Ishikawa (cell line): Measurements from ENCODE around the gene CTF1.

ENCODE experiments used
- CEBPB ChIP-seq: IDR thresholded peaks from 2 replicates; pipeline ENCODE4 v1.6.1; 2012
- CREB1 ChIP-seq: IDR thresholded peaks from 2 replicates; pipeline ENCODE4 v1.6.1; 2012; ENCODE audit warnings: low read depth
- EGR1 ChIP-seq: IDR thresholded peaks from 2 replicates; pipeline ENCODE4 v1.6.1; 2012
- EP300 ChIP-seq: IDR thresholded peaks from 2 replicates; pipeline ENCODE4 v1.6.1; 2012; ENCODE audit warnings: borderline replicate concordance
- FOXM1 ChIP-seq: IDR thresholded peaks from 2 replicates; pipeline ENCODE4 v1.6.1; 2012; ENCODE audit warnings: low read depth, borderline replicate concordance
- NFIC ChIP-seq: IDR thresholded peaks from 2 replicates; pipeline ENCODE4 v1.6.1; 2012
- RAD21 ChIP-seq: IDR thresholded peaks from 2 replicates; pipeline ENCODE4 v1.6.1; 2012; ENCODE audit warnings: low read depth
- TAF1 ChIP-seq: IDR thresholded peaks from 2 replicates; pipeline ENCODE4 v1.6.1; 2012; ENCODE audit warnings: low read depth, mild to moderate bottlenecking
- TCF12 ChIP-seq: IDR thresholded peaks from 2 replicates; pipeline ENCODE4 v1.6.1; 2012; ENCODE audit warnings: low read depth
- TEAD4 ChIP-seq: IDR thresholded peaks from 2 replicates; pipeline ENCODE4 v1.6.1; 2012
- YY1 ChIP-seq: IDR thresholded peaks from 2 replicates; pipeline ENCODE4 v1.6.1; 2012; ENCODE audit warnings: low read depth
- TF ChIP-seq, protein P1 (sequence below): IDR thresholded peaks from 2 replicates; pipeline ENCODE4 v1.6.1; 2012; ENCODE audit warnings: low read depth, mild to moderate bottlenecking
- TF ChIP-seq, protein P2 (sequence below): IDR thresholded peaks from 2 replicates; pipeline ENCODE4 v1.6.1; 2012

DNA sequence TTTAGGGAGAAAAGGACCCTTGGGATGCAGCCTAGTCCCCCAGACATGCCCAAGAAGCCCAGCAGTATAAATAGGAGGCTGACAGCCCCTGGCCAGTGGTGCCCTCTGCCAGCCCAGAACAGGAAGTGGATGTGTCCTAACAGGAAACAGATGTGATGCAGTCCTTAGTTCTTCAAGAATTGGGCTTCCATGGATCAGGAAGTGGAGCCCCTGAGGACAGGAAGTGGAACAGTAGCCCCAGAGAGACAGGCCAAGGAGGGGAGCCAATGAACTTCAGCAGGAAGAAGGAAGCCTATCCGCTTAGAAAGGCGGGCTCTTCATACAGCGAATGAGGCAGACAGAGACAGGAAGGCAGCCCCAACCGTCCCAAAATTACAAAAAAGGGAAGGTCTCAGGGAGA is 7.2 kb downstream of the CTF1 start:
- TF ChIP-seq EGR1 (no peak), EP300 (no peak), FOXM1 (no peak), RAD21 (no peak), NFIC (no peak), YY1 (no peak), TAF1 (no peak), CREB1 (no peak), CEBPB (no peak), TEAD4 (no peak), TCF12 (no peak)
- TF ChIP-seq, protein P1, sequence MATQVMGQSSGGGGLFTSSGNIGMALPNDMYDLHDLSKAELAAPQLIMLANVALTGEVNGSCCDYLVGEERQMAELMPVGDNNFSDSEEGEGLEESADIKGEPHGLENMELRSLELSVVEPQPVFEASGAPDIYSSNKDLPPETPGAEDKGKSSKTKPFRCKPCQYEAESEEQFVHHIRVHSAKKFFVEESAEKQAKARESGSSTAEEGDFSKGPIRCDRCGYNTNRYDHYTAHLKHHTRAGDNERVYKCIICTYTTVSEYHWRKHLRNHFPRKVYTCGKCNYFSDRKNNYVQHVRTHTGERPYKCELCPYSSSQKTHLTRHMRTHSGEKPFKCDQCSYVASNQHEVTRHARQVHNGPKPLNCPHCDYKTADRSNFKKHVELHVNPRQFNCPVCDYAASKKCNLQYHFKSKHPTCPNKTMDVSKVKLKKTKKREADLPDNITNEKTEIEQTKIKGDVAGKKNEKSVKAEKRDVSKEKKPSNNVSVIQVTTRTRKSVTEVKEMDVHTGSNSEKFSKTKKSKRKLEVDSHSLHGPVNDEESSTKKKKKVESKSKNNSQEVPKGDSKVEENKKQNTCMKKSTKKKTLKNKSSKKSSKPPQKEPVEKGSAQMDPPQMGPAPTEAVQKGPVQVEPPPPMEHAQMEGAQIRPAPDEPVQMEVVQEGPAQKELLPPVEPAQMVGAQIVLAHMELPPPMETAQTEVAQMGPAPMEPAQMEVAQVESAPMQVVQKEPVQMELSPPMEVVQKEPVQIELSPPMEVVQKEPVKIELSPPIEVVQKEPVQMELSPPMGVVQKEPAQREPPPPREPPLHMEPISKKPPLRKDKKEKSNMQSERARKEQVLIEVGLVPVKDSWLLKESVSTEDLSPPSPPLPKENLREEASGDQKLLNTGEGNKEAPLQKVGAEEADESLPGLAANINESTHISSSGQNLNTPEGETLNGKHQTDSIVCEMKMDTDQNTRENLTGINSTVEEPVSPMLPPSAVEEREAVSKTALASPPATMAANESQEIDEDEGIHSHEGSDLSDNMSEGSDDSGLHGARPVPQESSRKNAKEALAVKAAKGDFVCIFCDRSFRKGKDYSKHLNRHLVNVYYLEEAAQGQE, result no peak
- TF ChIP-seq, protein P2, sequence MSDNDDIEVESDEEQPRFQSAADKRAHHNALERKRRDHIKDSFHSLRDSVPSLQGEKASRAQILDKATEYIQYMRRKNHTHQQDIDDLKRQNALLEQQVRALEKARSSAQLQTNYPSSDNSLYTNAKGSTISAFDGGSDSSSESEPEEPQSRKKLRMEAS, result no peak
